PC-9 (cell line): ENCODE measurements around the gene HMGA1. TPM values are rescaled to one million over a fixed set of nuclear protein-coding genes. Genes with fewer than 3 reads are reported as not detected.

ENCODE experiments used
- BruUV-seq: library from RNA; stranded (reverse); fragments of 400-500 nt; replicated peaks from 2 replicates; lab custom pipeline; 2021; lab: Mats Ljungman, UMichigan
- CTCF ChIA-PET: fragments of 300-600 bp; sonication (Branson Sonifier 250); formaldehyde crosslinking; loops from one replicate; lab custom pipeline; 2022; ENCODE audit warnings: antibody characterized with exemption; lab: Charles Lee
- POLR2A ChIA-PET: fragments of 300-600 bp; sonication (Branson Sonifier 250); formaldehyde crosslinking; loops from one replicate; lab custom pipeline; 2022; ENCODE audit warnings: antibody characterized with exemption; ENCODE audit not compliant: unreplicated experiment; lab: Charles Lee
- DNase-seq, 2 experiments: peaks; one replicate each; pipeline versions ENCODE4 v3.0.0 to v3.0.0-alpha.2; 2015 to 2022; ENCODE audit warnings: mixed read lengths in 1 of 2
- H2AFZ ChIP-seq: fragments of 200-600 bp; sonication (generic); 2 replicates; pipeline ENCODE4 v1.8.1; 2017; ENCODE audit warnings: antibody characterized with exemption
- H3F3A ChIP-seq: fragments of 200-600 bp; sonication (generic); 2 replicates; pipeline ENCODE4 v1.8.1; 2017; ENCODE audit warnings: antibody characterized with exemption, mild to moderate bottlenecking, low read depth; ENCODE audit not compliant: insufficient read depth
- H3K27ac ChIP-seq: fragments of 200-600 bp; sonication (generic); 2 replicates; pipeline ENCODE4 v1.6.1; 2016; ENCODE audit warnings: mixed run types
- H3K27me3 ChIP-seq: fragments of 200-600 bp; sonication (generic); 2 replicates; pipeline ENCODE4 v1.6.1; 2016; ENCODE audit warnings: low read depth, mixed run types; ENCODE audit not compliant: insufficient read depth
- H3K36me3 ChIP-seq: fragments of 200-600 bp; sonication (generic); 2 replicates; pipeline ENCODE4 v1.6.1; 2016; ENCODE audit warnings: low read depth, mixed run types
- H3K4me1 ChIP-seq: fragments of 200-600 bp; sonication (generic); replicated peaks from 2 replicates; pipeline ENCODE4 v1.6.1; 2016; ENCODE audit warnings: mixed run types; ENCODE audit not compliant: insufficient read depth
- H3K4me2 ChIP-seq: fragments of 200-600 bp; sonication (generic); 2 replicates; pipeline ENCODE4 v1.6.1; 2017; ENCODE audit warnings: mixed run types
- H3K4me3 ChIP-seq: fragments of 200-600 bp; sonication (generic); 2 replicates; pipeline ENCODE4 v1.6.1; 2016; ENCODE audit warnings: mixed run types
- H3K79me2 ChIP-seq: fragments of 200-600 bp; sonication (generic); 2 replicates; pipeline ENCODE4 v1.6.1; 2017; ENCODE audit warnings: low read depth, mixed run types
- H3K9me2 ChIP-seq: fragments of 200-600 bp; sonication (generic); 2 replicates; pipeline ENCODE4 v1.8.1; 2017; ENCODE audit warnings: mild to moderate bottlenecking; ENCODE audit not compliant: insufficient read depth
- H3K9me3 ChIP-seq: fragments of 200-600 bp; sonication (generic); 2 replicates; pipeline ENCODE4 v1.8.1; 2016; ENCODE audit warnings: low read depth; ENCODE audit not compliant: insufficient read depth
- H4K20me1 ChIP-seq: fragments of 200-600 bp; sonication (generic); 2 replicates; pipeline ENCODE4 v1.8.1; 2017; ENCODE audit not compliant: insufficient read depth
- CTCF ChIP-seq: fragments of 200-600 bp; sonication (generic); conservative IDR thresholded peaks from 2 replicates; pipeline ENCODE4 v1.6.1; 2017; ENCODE audit warnings: mixed run types, antibody characterized with exemption, mild to moderate bottlenecking, moderate library complexity
- EZH2 ChIP-seq: fragments of 200-600 bp; sonication (generic); IDR thresholded peaks from 2 replicates; pipeline ENCODE4 v1.8.0; 2017; ENCODE audit warnings: antibody characterized with exemption, low read depth
- intact Hi-C: fragments of 100-400 bp; cut with micrococcal nuclease; formaldehyde crosslinking; loops from one replicate; pipeline ENCODE4 v1.10.0; 2022; ENCODE audit not compliant: unreplicated experiment
- total RNA-seq: library from RNA; stranded (reverse); gene quantifications from 2 replicates; pipeline ENCODE4 v1.2.3, GENCODE V29; 2021

The HMGA1 gene
- total RNA-seq, 1 experiment from 2014 or later = 1,951 TPM

DNA sequence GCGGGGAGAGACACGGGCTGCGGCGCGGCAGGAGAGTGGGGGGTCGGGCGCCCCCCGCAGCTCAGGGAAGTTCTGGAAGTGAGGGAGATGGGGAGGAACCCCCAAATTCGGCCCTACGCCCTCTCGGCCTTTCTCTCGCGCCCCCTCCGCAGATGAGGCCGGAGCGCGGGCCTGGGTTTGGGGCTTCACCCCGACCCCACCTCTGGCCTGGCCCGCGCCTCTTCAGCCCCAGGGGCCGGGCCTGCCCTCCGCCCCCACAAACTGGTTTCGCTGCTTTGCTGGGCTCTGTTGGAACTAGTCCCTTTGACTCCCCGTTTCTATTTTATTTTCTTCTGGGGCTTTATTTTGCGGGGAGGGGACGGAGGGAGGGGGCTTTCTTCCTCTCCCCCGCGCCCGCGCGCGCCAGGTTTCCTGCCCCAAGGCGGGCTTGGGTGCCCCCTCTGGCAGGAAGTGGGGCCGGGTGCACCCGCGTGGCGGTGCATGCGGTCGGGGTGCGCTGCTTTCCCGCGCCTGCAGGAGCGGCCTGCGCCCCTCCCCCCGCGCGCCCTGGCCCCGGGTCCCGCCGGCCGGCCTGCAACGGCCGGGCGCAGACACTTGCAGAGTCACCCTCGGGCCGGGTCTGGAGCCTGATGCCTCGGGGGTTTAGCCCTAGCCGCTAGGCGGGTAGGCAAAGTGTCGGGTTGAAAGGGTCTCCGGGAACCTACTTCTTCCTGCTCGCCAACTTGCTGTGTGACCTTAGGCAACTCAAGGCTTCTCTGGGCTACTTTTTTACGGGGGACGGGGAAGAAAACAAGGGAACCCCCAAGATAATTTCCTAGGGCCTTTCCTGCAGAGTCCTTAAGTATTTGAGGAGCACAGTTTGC, 1.3 kb downstream of the HMGA1 start:
- Histone ChIP-seq H3K27ac (peak overlapping the region; percentile 83), H2AFZ (no peak overlapping the region), H3F3A (peaks cover 80% of the 10 kb centered on the region), H3K4me2 (peak overlapping the region; percentile 95), H4K20me1 (peaks cover 23% of the 10 kb centered on the region), H3K9me3 (no peaks in the 10 kb centered on the region), H3K79me2 (peaks cover 61% of the 10 kb centered on the region), H3K27me3 (no peaks in the 10 kb centered on the region), H3K36me3 (peaks cover 45% of the 10 kb centered on the region), H3K9me2 (no peaks in the 10 kb centered on the region), H3K4me3 (peak overlapping the region; percentile 78), H3K4me1 (peaks cover 52% of the 10 kb centered on the region)
- TF ChIP-seq CTCF (no peak; the same call in 1 of the 2 replicates), EZH2 (no peak)
- ChIA-PET CTCF (no interaction called here), POLR2A (no interaction called here)
- no peak for DNase-seq
- BruUV-seq = TSS peak; percentile 51
- intact Hi-C loops = no loop called here

- TF ChIP-seq CTCF (no peak), EZH2 (no peak)
- Histone ChIP-seq H3K9me3 (no peaks in the 10 kb centered on the region), H3K9me2 (no peaks in the 10 kb centered on the region), H3K27me3 (no peaks in the 10 kb centered on the region), H3K4me3 (peak overlapping the region; percentile 78), H3F3A (peaks cover 80% of the 10 kb centered on the region), H2AFZ (no peak overlapping the region), H3K4me1 (peaks cover 53% of the 10 kb centered on the region), H3K27ac (peak overlapping the region; percentile 83), H3K36me3 (peaks cover 45% of the 10 kb centered on the region), H3K4me2 (peak overlapping the region; percentile 95), H3K79me2 (peaks cover 68% of the 10 kb centered on the region), H4K20me1 (peaks cover 23% of the 10 kb centered on the region)
- intact Hi-C loops = no loop called here
- CTCF ChIA-PET = no interaction called here
- POLR2A ChIA-PET = no interaction called here
- no peak for DNase-seq
- BruUV-seq = no TSS peak
These were observed 2.2 kb downstream of the HMGA1 start for GRCh38 chr6:34238585-34239499.

DNA sequence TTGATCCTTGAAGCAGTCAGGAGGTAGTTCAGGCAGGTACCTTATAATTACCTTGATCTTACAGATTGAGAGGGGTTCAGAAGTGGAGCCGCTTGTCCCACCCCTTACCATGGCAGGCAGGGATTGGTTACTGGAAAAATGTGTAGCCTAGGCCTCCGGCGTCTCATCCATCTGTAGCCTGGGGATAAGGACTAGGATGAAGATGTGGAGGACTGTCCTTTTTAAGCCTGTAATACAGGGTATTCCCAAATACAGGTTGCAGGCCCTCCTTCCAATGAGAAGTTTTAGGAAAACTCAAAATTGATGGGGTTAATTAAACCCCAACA, 2.8 kb downstream of the HMGA1 start:
- TF ChIP-seq CTCF (no peak), EZH2 (no peak)
- Histone ChIP-seq H3K27me3 (no peaks in the 10 kb centered on the region), H4K20me1 (peaks cover 23% of the 10 kb centered on the region), H3F3A (peaks cover 80% of the 10 kb centered on the region), H3K9me3 (no peaks in the 10 kb centered on the region), H3K4me3 (peak overlapping the region; percentile 78), H3K79me2 (peaks cover 68% of the 10 kb centered on the region), H3K9me2 (no peaks in the 10 kb centered on the region), H3K36me3 (peaks cover 45% of the 10 kb centered on the region), H2AFZ (no peak overlapping the region), H3K4me1 (peaks cover 59% of the 10 kb centered on the region), H3K4me2 (peak overlapping the region; percentile 95), H3K27ac (peak overlapping the region; percentile 83)
- intact Hi-C loops = no loop called here
- BruUV-seq = no TSS peak
- CTCF ChIA-PET = no interaction called here
- no peak for DNase-seq
- POLR2A ChIA-PET = no interaction called here
